ENCODE results near the gene TRIM52. TPM values are rescaled to one million over a fixed set of nuclear protein-coding genes. Genes with fewer than 3 reads are reported as not detected.
"Not testable (repeated sequence)": the region's sequence is repeated elsewhere in the genome, so short reads cannot be mapped to it uniquely, and the experiment has no call there.

TRIM52 gene
- 4.2 and 5.4 TPM in 2 replicates for total RNA-seq (2014; rRNA removed; shearing (Covaris generic))

- peak; percentile 83 for DNase-seq (ENCODE audit: low read depth)
Measured at GRCh38 chr5:181260720-181261319, at the start of gene TRIM52. Gene TRIM52, minus strand, starts transcription at chr5:181261143. Its CDS starts 330 bp downstream, at chr5:181260813.

GRCh38 chr5:181287331-181287730 lies 26.4 kb upstream of the TRIM52 start:
- not testable (repeated sequence) for DNase-seq (ENCODE audit: low read depth)

- DNase-seq (ENCODE audit: low read depth), result not testable (repeated sequence)
Measured at GRCh38 chr5:181285962-181286705, 25.2 kb upstream of the TRIM52 start.

GRCh38 chr5:181283841-181284755 lies 23.2 kb upstream of the TRIM52 start:
- not testable (repeated sequence) for DNase-seq (ENCODE audit: low read depth)

- DNase-seq (ENCODE audit: low read depth), result peak; percentile 41
Measured at GRCh38 chr5:181283347-181283746, 22.4 kb upstream of the TRIM52 start.

GRCh38 chr5:181282874-181283273 lies 21.9 kb upstream of the TRIM52 start:
- DNase-seq (ENCODE audit: low read depth), result no peak

GRCh38 chr5:181282415-181282814 lies 21.5 kb upstream of the TRIM52 start:
- DNase-seq (ENCODE audit: low read depth), result not testable (repeated sequence)

GRCh38 chr5:181281984-181282316 lies 21.0 kb upstream of the TRIM52 start:
- no peak for DNase-seq (ENCODE audit: low read depth)

GRCh38 chr5:181281077-181281983 lies 20.4 kb upstream of the TRIM52 start:
- no peak for DNase-seq (ENCODE audit: low read depth)

GRCh38 chr5:181280251-181280762 lies 19.4 kb upstream of the TRIM52 start:
- no peak for DNase-seq (ENCODE audit: low read depth)

GRCh38 chr5:181273433-181273744 lies 12.4 kb upstream of the TRIM52 start:
- not testable (repeated sequence) for DNase-seq (ENCODE audit: low read depth)

- DNase-seq (ENCODE audit: low read depth), result no peak
Measured at GRCh38 chr5:181271081-181271480, 10.1 kb upstream of the TRIM52 start.

GRCh38 chr5:181267907-181268306 lies 7.0 kb upstream of the TRIM52 start:
- not testable (repeated sequence) for DNase-seq (ENCODE audit: low read depth)

GRCh38 chr5:181267291-181267904 lies 6.5 kb upstream of the TRIM52 start:
- DNase-seq (ENCODE audit: low read depth), result not testable (repeated sequence)

- no peak for DNase-seq (ENCODE audit: low read depth)
Measured at GRCh38 chr5:181265092-181265671, 4.2 kb upstream of the TRIM52 start.

GRCh38 chr5:181263633-181264032 lies 2.7 kb upstream of the TRIM52 start:
- DNase-seq (ENCODE audit: low read depth), result no peak

GRCh38 chr5:181261320-181262049 lies 542 bp upstream of the TRIM52 start:
- peak; percentile 69 for DNase-seq (ENCODE audit: low read depth)

GRCh38 chr5:181259974-181260719 lies 796 bp downstream of the TRIM52 start:
- no peak for DNase-seq (ENCODE audit: low read depth)

- DNase-seq (ENCODE audit: low read depth), result no peak
Measured at GRCh38 chr5:181259283-181259682, 1.7 kb downstream of the TRIM52 start.
